AG04450 (cell line): ENCODE data around the gene PRKCQ. TPM values are rescaled to one million over a fixed set of nuclear protein-coding genes. Genes with fewer than 3 reads are reported as not detected.

Source experiments
- CTCF ChIA-PET: fragments of 300-600, 350-600 bp; formaldehyde crosslinking; extraction: SDS; loops from one replicate; lab custom pipeline; 2022; ENCODE audit warnings: antibody characterized with exemption, inconsistent platforms; lab: Charles Lee
- POLR2A ChIA-PET: fragments of 350-600 bp; formaldehyde crosslinking; extraction: SDS; loops from one replicate; lab custom pipeline; 2021; ENCODE audit warnings: antibody characterized with exemption, inconsistent platforms; lab: Yijun Ruan, JAX
- DNase-seq: peaks from one replicate; pipeline ENCODE4 v3.0.0-alpha.2; 2011; ENCODE audit warnings: low read depth, low spot score
- H3K27ac ChIP-seq: one replicate; pipeline ENCODE4 v1.5.1; 2012; ENCODE audit warnings: low read depth, low read length, control low read depth
- H3K27me3 ChIP-seq: one replicate; pipeline ENCODE4 v1.6.0; 2012; ENCODE audit warnings: low read length; ENCODE audit not compliant: control insufficient read depth, insufficient read depth
- H3K4me3 ChIP-seq: 2 replicates; pipeline ENCODE4 v1.5.1; 2011; ENCODE audit warnings: mild to moderate bottlenecking, low read depth, low read length, control low read depth
- H3K9me3 ChIP-seq: 2 replicates; pipeline ENCODE4 v1.5.1; 2012; ENCODE audit warnings: low read length; ENCODE audit not compliant: control insufficient read depth, insufficient read depth
- CTCF ChIP-seq: IDR thresholded peaks from 2 replicates; pipeline ENCODE4 v1.5.1; 2011; ENCODE audit warnings: low read depth, low read length, control low read depth, inconsistent platforms
- polyA plus RNA-seq: library from polyadenylated mRNA; depleted of rRNA; stranded (reverse); fragments of >200 nt; gene quantifications from 2 replicates; pipeline ENCODE4 v1.2.3, GENCODE V29; 2011

Gene PRKCQ
- polyA plus RNA-seq, 1 experiment: 0.10 TPM

- DNase-seq: peak; percentile 50
- TF ChIP-seq CTCF: no peak
- Histone ChIP-seq H3K27ac (peak overlapping the region; percentile 21), H3K27me3 (peaks cover 7% of the 10 kb centered on the region), H3K4me3 (no peak overlapping the region), H3K9me3 (no peaks in the 10 kb centered on the region)
- CTCF ChIA-PET: interaction anchor here (0.8 to 2.8 kb wide), 11 partner anchors 8 to 396 kb away, joined by 3 to 27 read pairs (median 7); partner anchors contain the start of genes PFKFB3 and RBM17
- POLR2A ChIA-PET: interaction anchor here (0.6 to 1.9 kb wide), 6 partner anchors 9 to 328 kb away, joined by 3 to 5 read pairs (median 3); partner anchors contain the start of gene PFKFB3
Observed at GRCh38 chr10:6409971-6410643, 170.0 kb downstream of the PRKCQ start.

GRCh38 chr10:6408799-6409198 is 171.3 kb downstream of the PRKCQ start:
- no peak for DNase-seq
- TF ChIP-seq CTCF: peak; percentile 37
- CTCF ChIA-PET: interaction anchor here (0.7 to 2.8 kb wide), 5 partner anchors 207 to 323 kb away, joined by 4 to 15 read pairs (median 9); partner anchors contain the start of genes PFKFB3 and RBM17
- H3K9me3 ChIP-seq: no peaks in the 10 kb centered on the region
- H3K4me3 ChIP-seq: no peak overlapping the region
- POLR2A ChIA-PET: interaction anchor here (1.9 kb wide), 1 partner anchor 206 kb away, joined by 5 read pairs; the partner anchor contains the start of gene PFKFB3
- H3K27me3 ChIP-seq: peaks cover 3% of the 10 kb centered on the region
- H3K27ac ChIP-seq: no peak overlapping the region

- Histone ChIP-seq H3K4me3 (no peak overlapping the region), H3K9me3 (no peaks in the 10 kb centered on the region), H3K27me3 (no peaks in the 10 kb centered on the region), H3K27ac (no peak overlapping the region)
- CTCF ChIA-PET: interaction anchor here (0.6 to 3.3 kb wide), 18 partner anchors 9 to 393 kb away, joined by 3 to 35 read pairs (median 5); partner anchors contain the start of genes IL2RA and PFKFB3
- DNase-seq: no peak
- POLR2A ChIA-PET: interaction anchor here (1.0 kb wide), 1 partner anchor 205 kb away, joined by 4 read pairs; the partner anchor contains the start of gene PFKFB3
- TF ChIP-seq CTCF: no peak
Observed at GRCh38 chr10:6407034-6407721, 172.9 kb downstream of the PRKCQ start.

GRCh38 chr10:6406220-6407033 is 173.6 kb downstream of the PRKCQ start:
- Histone ChIP-seq H3K4me3 (no peak overlapping the region), H3K9me3 (no peaks in the 10 kb centered on the region), H3K27ac (no peak overlapping the region), H3K27me3 (no peaks in the 10 kb centered on the region)
- ChIA-PET CTCF (interaction anchor here (0.6 to 3.3 kb wide), 37 partner anchors 8 to 1627 kb away, joined by 3 to 35 read pairs (median 4); partner anchors contain the start of genes IL2RA and PFKFB3), POLR2A (interaction anchor here (0.6 to 1.0 kb wide), 3 partner anchors 202 to 512 kb away, joined by 3 to 5 read pairs (median 4); partner anchors contain the start of gene PFKFB3)
- no peak for DNase-seq
- TF ChIP-seq CTCF: peak; percentile 63
